GM23338 (cell line): ENCODE measurements around the gene PISD.

Source experiments
- CREB1 ChIP-seq: fragments of 250-450 bp; sonication (Bioruptor Pico); IDR thresholded peaks from 2 replicates; pipeline ENCODE4 v1.5.0; 2020; ENCODE audit warnings: low read depth, mild to moderate bottlenecking, moderate library complexity
- CTCF ChIP-seq, 2 experiments: fragments of 200-600 bp in 1 of 2; sonication (generic) in 1 of 2; conservative IDR thresholded peaks; 2 replicates each; pipeline versions ENCODE4 v1.5.1 to v1.6.1; 2016 to 2017; ENCODE audit warnings: antibody characterized with exemption in 2 of 2, low read depth in 2 of 2, mild to moderate bottlenecking in 2 of 2, moderate library complexity in 1 of 2
- ETS1 ChIP-seq: IDR thresholded peaks from 2 replicates; pipeline ENCODE4 v1.6.1; 2016; ENCODE audit warnings: antibody characterized with exemption
- EZH2 ChIP-seq: fragments of 200-600 bp; sonication (generic); IDR thresholded peaks from one replicate; pipeline ENCODE4 v1.8.0; 2017; ENCODE audit warnings: antibody characterized with exemption, mild to moderate bottlenecking, low read depth; ENCODE audit not compliant: unreplicated experiment
- EZH2phosphoT487 ChIP-seq: fragments of 200-600 bp; sonication (generic); IDR thresholded peaks from one replicate; pipeline ENCODE4 v1.8.1; 2018; ENCODE audit warnings: antibody characterized with exemption; ENCODE audit not compliant: unreplicated experiment
- JUNB ChIP-seq: IDR thresholded peaks from one replicate; pipeline ENCODE4 v1.6.1; 2016; ENCODE audit warnings: antibody characterized with exemption; ENCODE audit not compliant: unreplicated experiment
- POLR2AphosphoS5 ChIP-seq: IDR thresholded peaks from 2 replicates; pipeline ENCODE4 v1.6.1; 2016; ENCODE audit warnings: antibody characterized with exemption, low read depth
- REST ChIP-seq: IDR thresholded peaks from one replicate; pipeline ENCODE4 v1.6.1; 2018; ENCODE audit warnings: antibody characterized with exemption; ENCODE audit not compliant: unreplicated experiment
- ZNF114 ChIP-seq: fragments of 250-450 bp; sonication (Bioruptor Pico); IDR thresholded peaks from 2 replicates; pipeline ENCODE4 v1.5.0; 2020; ENCODE audit warnings: mild to moderate bottlenecking, moderate library complexity
- ZNF462 ChIP-seq: fragments of 250-450 bp; sonication (Bioruptor Pico); IDR thresholded peaks from 2 replicates; pipeline ENCODE4 v1.5.0; 2020; ENCODE audit warnings: mild to moderate bottlenecking, moderate library complexity

- TF ChIP-seq EZH2, result no peak
- TF ChIP-seq POLR2AphosphoS5, result no peak
- TF ChIP-seq JUNB, result no peak
- TF ChIP-seq CTCF (conservative IDR thresholded peaks at IDR 0.05; ENCODE audit: low read depth in 2 of 2), result peak; percentile 19 to 25; a peak in 2 of 4 replicates
- no peak for TF ChIP-seq EZH2phosphoT487
- TF ChIP-seq CREB1 (CRISPR knock-in tag), result no peak
- no peak for TF ChIP-seq ZNF114 (CRISPR knock-in tag)
- no peak for TF ChIP-seq REST
- TF ChIP-seq ZNF462 (CRISPR knock-in tag), result no peak
- no peak for TF ChIP-seq ETS1
Observed at GRCh38 chr22:31618471-31619176, 43.4 kb downstream of the PISD start.
